Loucy (cell line): ENCODE data around the gene OR4D9.

ENCODE experiments used
- CTCF ChIP-seq: fragments of 200-600 bp; sonication (generic); conservative IDR thresholded peaks from 2 replicates; pipeline ENCODE4 v1.5.1; 2014; ENCODE audit warnings: mild to moderate bottlenecking, antibody characterized with exemption, low read length
- EZH2phosphoT487 ChIP-seq: fragments of 200-600 bp; IDR thresholded peaks from 2 replicates; pipeline ENCODE4 v1.6.1; 2018; ENCODE audit warnings: antibody characterized with exemption, mild to moderate bottlenecking, moderate library complexity, borderline replicate concordance

GRCh38 chr11:59503276-59503675 is 8.1 kb upstream of the OR4D9 start, which contains the start of gene OR4D11:
- no peak for TF ChIP-seq CTCF
- no peak for TF ChIP-seq EZH2phosphoT487
